Caki2 (cell line): ENCODE measurements around the gene RASGRF2. TPM values are rescaled to one million over a fixed set of nuclear protein-coding genes. Genes with fewer than 3 reads are reported as not detected.

ENCODE experiments used
- DNase-seq: peaks from one replicate; pipeline ENCODE4 v3.0.0-alpha.2; 2015; ENCODE audit warnings: low read depth
- in situ Hi-C: cut with HindIII; loops from 2 replicates; pipeline ENCODE4 v1.10.0; 2016; ENCODE audit warnings: low sequenced_read_pairs, low pct_unique_long_range_greater_than_20kb, mixed read lengths
- total RNA-seq: library from RNA; depleted of rRNA; stranded (reverse); fragments of >200 nt; shearing (Covaris generic); gene quantifications from 2 replicates; pipeline ENCODE4 v1.2.3, GENCODE V29; 2014; ENCODE audit warnings: low replicate concordance

The RASGRF2 gene
- total RNA-seq, 1 experiment from 2014 or later, result 1.3 TPM

DNA sequence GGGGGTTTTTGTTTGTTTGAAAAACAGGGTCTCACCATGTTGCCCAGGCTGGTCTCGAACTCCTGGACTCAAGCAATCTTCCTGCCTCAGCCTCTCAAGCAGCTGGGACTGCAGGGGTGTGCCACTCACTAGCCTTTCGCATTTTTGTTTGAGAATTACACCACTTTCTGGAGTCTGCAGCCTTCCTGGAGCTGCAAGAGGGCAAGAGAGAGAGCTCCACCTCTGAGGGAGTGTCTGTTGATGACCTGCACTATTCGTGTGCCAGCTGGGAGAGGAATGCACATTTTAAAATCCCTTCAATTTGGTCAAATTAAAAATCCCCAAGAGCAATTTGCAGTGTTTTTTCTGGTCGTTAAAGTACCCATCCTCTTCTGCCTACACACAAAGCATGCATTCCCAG is 267.9 kb downstream of the RASGRF2 start:
- in situ Hi-C loops, result no loop called here
- no peak for DNase-seq

- in situ Hi-C loops, result no loop called here
- no peak for DNase-seq
Measured at GRCh38 chr5:81230416-81230815, 270.3 kb downstream of the RASGRF2 start.

DNA sequence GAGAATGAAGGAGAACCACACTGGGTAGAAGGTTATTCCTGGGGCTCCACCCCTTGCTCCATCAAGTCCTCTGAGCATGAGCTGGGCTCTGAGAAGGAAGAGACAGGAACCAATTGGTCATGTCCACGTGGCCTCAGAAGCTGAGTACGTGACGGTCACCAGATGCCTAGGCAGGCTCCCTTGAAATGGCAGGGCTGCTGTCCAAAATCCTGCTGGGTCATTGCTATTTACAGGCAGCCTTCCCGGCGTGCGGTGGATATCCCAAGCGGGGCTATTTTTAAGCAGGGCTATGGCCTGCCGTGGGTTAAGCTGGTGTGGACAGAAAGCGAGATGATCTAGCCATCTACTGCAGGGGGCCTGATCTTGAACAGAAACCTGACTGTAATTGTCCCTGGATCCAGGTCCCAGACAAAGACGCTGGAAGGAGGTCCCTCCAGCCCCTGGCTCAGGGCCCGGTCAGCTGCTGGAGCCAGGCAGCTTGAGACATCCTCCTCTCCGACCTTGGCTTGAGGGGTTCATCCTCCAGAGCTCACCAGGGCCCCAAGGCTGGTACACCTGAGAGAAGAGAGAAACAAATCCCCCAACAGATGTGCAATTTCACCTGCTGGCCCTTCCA is 272.4 kb downstream of the RASGRF2 start:
- DNase-seq, result no peak
- in situ Hi-C loops, result no loop called here

DNA sequence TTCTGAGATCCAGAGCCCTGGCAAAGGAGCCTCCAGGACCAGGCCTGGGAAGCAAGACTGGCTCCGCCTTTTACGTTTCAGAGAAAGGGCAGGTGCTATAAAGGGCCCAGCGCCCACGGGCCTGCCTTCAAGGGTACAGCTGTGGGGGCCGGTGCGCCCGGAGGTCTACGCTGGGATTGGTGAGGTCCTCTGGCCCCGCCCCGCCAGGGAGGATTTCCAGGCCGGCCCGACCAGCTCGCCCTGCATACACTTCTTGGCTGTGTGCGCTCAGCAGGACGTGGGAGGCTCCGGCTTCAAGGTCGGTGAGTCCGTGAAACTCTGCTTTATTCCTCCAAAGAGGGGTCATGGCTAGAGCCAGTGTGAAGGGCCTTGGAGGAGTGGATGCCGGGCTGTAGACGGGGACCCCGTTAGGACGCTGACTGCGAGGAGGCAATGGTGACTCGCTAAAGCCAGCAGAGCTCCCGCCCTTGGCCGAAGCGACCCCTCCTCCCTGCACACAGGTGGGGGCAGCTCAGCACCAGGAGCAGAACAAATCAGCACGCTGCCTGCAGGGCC is 273.0 kb downstream of the RASGRF2 start, which contains the start of gene CKMT2:
Gene CKMT2 (plus strand): TSS at position 243 of the 555 bp plus-strand sequence. CDS start 17,811 bp downstream, outside the sequence.
- DNase-seq, result no peak
- in situ Hi-C loops, result no loop called here

DNA sequence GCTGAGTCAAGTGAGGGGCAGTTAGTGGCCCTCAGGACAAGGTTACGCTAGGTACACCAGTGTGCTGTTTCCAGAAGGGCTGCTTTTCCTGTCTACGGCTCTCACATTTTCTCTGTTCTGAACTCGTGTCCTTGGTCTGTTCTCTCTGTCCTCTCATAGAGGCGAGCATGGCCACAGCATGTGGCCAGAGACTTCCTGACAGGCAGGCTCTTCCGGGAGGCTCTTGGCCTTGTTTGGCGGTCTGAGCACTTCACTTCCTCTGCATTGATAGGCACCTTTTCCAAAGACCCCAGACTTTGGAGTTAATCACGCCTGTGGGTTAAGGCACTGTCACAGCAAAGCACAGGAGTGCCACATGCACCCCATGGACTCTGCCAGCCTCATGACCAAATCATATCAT is 274.1 kb downstream of the RASGRF2 start:
- no peak for DNase-seq
- in situ Hi-C loops, result no loop called here

DNA sequence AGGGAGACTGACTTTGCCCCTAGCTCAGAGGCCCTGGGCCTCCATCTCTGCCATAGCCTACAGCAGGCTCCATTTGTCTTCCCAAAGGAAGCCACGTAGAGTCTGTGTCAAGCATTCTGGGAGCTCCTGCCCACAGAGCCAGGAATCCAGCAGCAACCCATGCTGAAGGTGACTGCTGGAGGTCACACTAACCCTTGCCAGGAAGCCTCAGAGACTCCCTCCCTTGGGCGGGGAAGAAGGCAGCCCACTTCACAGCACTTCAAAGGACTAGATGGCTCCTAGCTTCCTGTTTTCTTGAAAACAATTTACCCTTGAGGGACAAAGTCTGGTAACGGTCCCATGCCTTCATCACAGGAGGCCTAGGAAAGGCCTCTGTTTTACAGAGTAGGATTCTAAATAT is 274.6 kb downstream of the RASGRF2 start:
- no peak for DNase-seq
- in situ Hi-C loops, result no loop called here

DNA sequence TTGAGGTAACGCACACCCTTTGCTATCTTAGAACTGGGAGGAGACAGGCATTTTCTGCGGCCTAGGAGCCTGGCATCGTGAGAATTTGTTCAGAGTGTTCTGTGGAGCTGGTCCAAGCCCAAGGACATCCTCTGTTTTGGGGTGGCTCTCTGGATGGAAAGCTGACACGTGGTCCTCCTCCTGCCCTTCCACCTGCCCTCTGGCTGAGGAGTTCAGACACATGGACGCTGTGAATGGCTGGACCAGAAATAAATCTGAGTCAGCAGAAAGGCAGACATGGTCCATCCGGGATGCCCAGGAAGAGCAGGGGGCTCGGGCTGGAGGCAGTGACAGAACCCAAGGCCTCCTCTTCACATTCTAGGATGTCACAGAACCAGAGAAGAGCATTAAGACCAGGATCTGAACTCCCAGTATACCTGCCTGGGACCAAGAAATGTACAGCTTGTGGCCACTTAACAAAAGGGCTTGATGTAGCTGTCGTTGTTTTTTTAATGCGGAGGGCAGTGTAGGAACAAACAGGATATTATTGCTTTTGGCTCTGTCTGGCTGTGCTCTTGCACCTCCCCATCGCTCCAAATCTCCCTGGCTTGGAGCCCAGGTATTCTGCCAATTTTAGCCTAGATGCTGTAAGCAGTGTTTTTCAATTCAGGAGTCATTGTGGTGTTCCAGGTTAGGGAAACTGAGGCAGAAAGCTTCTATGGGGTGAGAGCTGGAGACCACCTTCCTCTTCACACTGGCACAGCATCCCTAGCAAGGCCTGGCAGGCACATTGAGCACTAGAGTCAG is 275.3 kb downstream of the RASGRF2 start:
- in situ Hi-C loops, result no loop called here
- no peak for DNase-seq

DNA sequence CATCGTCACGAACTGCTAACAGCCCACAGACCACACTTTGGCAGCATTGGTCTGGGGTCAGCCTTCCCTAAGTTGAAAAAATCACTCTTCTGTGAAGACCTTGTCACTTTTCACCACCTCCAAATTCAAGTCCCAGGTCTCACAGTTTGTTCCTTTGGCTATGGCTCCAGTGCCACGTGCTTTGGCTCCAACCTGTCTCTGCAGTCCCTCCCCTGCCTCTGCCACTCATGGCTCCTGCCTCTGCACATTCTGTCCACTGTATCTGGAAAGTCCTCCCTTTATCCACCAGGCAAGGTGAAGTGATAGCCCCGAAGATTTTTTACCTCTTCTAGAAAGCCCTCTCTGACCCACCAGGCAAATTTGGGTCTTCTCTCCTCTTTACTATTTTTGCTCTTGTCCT is 278.3 kb downstream of the RASGRF2 start:
- DNase-seq, result no peak
- in situ Hi-C loops, result no loop called here

DNA sequence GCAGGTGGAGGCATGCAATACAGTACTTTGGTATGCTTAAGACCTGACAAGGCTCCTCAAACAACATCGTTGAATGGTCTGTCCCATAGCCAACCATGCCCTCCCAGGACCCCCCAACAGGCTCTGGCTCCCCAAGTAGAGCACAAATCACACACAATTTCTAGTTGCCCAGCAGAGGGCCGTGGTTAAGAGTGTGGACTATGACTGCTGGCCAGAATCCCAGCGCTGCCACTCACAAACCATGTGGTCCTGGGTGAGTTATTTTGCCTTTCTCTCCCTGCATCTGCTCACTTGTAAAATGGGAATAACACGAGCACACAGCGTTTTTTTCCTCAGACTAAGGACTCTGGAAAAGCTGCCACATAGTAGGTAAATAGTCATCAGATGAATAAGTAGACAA is 279.4 kb downstream of the RASGRF2 start:
- no peak for DNase-seq
- in situ Hi-C loops, result no loop called here

DNA sequence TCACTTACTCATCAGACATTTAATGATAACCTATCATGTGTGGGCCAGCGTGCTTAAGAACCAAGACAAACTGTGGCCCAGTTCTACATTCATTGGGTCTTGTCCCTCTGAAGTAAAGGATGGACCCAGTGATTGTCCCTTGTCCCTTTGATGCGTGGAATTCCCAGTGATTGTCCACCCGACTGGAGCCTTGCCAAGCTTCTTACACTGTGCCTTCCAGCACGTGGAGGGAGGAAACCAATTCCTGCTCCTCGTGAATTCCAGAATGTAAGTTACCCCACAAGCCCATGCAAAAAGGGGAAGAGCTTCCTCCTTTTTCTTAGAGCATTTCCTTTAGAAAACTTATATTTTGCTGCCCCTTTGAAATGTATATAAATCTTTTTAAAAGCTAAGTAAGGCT is 280.8 kb downstream of the RASGRF2 start:
- in situ Hi-C loops, result no loop called here

GRCh38 chr5:81241961-81242648 is 281.9 kb downstream of the RASGRF2 start:
- DNase-seq, result no peak
- in situ Hi-C loops, result no loop called here

More for the DNA sequence above, 280.8 kb downstream of the RASGRF2 start:
- no peak for DNase-seq

- DNase-seq, result no peak
- in situ Hi-C loops, result no loop called here
Measured at GRCh38 chr5:81242906-81243436, 282.8 kb downstream of the RASGRF2 start.

- no peak for DNase-seq
- in situ Hi-C loops, result no loop called here
Measured at GRCh38 chr5:81244451-81244850, 284.3 kb downstream of the RASGRF2 start.

DNA sequence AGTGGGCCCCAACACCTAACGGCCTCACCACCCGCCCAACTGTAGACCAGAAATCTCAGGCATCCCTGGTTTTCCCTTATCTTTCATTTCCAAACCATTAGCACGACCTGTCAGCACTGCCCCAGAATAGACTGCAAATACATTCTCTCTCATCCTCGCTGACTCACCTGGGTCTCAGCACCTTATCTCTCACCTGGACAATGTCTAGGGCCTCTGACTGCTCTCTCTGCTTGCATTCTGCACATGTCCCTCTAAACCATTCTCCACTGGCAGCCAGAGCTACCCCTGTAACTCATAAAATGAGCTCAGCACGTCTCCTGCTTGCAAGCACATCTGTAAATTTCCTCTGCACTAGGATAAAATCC is 285.7 kb downstream of the RASGRF2 start:
- no peak for DNase-seq
- in situ Hi-C loops, result no loop called here

GRCh38 chr5:81246697-81247096 is 286.5 kb downstream of the RASGRF2 start:
- in situ Hi-C loops, result no loop called here
- DNase-seq, result no peak

DNA sequence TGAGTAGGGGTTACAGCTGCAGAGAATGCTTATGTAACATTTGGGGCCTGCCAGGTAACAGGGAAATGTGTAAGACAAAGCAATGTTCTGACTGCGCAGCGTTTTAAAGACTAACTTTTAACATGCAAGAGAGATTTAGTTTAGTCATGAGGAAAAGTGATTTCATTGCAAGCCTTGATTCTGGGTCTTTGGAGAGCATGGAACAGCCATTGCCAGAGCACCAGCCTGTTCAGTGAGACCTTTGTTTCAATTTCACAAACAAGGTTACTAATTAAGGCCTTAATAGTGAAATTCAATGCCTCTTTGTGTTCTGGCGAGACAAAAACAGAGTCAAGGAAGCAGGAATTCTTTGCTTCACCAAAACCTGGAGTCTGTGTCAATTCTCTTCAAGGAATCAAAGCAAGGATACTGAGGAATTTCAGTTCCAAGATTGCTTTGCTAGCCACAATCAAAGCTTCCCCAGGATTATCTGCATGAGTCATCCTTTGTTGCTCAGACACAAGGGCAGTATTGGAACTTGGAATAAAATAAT is 287.3 kb downstream of the RASGRF2 start:
- DNase-seq, result no peak
- in situ Hi-C loops, result no loop called here

- in situ Hi-C loops, result no loop called here
- DNase-seq, result no peak
Measured at GRCh38 chr5:81249240-81249639, 289.1 kb downstream of the RASGRF2 start.

DNA sequence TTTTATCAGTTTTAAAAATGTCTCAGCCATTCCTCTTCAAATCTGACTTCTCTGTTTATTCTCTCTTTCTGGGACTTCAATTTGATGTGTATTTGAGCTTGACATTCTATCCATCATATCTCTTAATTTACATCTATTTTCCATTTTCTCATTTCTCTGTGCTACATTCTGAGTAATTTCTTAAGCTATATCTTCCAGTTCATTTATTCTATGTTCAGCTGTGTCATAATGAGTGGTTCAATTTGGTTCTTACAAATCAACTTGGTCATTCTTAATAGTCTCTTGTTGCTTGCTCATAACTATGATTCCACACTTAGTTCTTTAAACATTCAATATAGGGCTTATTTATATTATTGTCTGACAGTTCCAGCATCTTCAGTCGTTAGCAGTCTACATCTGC is 289.8 kb downstream of the RASGRF2 start:
- DNase-seq, result no peak
- in situ Hi-C loops, result no loop called here

DNA sequence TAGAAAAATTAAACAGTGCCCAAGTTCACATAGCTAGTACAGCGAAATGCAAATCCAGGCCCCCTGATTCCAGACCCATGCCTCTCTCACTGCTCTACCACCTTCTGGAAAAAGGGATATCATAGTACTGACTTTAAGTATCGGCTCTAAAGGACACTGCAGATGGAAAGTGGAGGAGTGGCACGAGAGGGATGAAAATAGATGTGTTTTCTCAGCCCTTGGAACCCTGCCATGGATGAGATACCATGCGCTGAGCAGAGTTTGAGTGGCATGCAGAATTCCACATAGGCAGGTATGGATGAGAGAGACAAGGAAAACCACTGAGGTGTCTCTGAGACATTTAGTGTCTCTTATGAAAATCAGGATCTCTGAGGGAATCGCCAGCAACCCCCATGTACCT is 291.8 kb downstream of the RASGRF2 start:
- in situ Hi-C loops, result no loop called here
- no peak for DNase-seq
